ENCODE data around the gene USPL1.
"Not testable (repeated sequence)": the region's sequence is repeated elsewhere in the genome, so short reads cannot be mapped to it uniquely, and the experiment has no call there.

The USPL1 gene

DNA sequence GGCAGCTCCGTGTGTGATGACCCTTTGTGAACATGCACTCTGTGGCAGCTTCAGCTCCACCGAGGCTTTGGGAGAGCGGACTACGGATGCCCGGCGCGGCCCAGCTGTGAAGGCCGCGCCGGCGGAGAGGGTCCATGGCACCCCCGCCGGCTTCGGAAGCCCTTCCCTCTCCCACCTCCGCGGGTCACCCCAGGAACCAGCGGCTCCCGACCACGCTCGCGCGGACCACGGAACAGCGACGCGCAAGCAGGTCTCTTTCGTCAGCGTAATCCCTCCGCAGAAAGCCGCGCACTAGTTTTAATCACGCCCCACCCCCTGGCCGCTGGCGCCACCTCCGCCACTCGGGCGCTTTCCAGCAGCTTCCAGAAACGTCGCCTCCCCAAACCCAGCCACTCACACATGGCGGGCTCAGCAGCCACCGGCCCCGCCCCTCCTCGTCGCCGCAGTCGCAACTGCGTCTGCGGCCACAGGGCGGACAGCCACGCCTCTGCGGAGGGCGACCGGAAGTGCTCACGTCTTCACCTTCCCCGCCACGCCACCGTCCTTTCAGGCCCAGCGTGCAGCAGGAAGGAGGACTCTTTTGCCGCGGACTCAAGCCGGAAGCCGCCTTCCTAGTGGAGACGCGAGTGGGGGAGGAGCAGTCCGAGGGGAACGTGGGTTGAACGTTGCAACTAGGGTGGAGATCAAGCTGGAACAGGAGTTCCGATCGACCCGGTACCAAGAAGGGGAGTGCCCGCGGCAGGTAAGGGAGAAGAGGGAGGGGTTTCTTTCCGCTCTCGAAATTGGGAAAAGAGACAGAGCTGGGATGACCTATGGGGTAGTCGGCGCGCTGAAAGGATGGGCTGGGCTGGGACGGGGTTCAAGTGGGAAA is at the start of gene USPL1:
USPL1 (plus strand) TSS at position 606 of the 871 bp plus-strand sequence. CDS start 3,221 bp downstream, outside the sequence.
- DNase-seq (ENCODE audit: low spot score): peak; percentile 98

DNA sequence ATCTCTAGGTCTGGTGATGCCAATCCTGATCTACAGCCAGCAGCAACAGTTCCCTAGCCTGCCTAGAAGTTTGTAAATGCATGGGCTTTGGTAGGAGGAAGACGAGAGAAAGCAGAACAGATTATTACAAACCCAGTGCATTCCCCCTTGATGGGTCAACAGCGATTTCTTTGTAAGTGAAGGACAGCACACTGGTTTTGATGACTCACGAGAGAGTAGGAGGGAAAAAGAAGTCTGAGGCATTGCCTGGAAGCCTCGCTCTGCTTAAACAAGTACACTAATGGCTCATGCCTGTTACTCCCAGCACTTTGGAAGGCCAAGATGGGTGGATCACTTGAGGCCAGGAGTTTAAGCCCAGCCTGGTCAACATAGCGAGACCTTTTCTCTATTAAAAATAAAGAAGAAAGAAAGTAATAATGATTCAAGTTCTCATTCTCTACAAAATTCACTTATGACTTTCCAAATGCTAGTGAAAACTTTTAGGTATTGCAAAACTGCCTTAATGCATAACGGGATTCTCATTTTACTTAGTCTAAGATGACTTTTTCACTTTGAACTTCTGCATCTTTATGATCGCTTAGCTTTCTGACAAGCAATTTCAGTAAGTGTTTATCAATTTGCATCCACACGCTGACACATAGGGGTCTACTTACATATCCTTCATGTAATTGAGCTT is 47.7 kb upstream of the USPL1 start:
- DNase-seq (ENCODE audit: low spot score): no peak

DNA sequence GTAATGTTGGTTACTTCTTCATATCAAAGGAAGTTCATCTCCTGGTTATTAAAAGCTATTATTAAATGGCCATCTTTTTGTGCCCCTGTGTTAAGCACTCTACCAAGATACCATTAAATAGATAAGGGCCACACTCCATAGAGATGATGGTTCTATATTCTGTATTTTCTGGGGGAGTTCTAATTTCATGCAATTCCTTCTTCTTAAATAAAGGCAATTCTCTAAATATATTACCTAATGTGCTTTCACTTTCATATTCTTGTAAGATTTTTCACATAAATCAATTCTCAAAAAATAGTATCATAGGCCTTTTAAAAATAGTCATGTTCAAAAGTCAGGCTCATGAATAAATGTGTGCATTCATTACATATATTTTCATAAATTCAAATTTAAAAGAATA is 47.0 kb upstream of the USPL1 start:
- DNase-seq (ENCODE audit: low spot score): no peak

DNA sequence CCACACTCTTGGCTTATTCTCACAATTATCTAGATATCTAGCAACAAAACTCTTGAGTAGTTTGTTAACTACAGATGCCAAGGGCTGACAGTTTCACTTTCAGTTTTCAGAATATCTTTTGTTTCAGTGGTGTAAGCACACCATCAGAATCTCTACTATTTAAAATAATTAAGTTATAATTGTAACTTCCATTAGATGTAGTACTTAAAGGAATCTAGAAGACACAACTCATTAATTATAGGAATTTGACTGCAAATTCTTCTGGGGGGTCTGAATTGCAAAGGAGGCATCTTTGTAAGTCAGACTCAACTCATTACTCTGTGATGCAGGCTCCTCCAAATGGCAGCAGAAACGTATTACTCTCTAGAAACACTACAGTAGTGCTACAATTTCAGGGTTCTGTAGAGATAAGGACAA is 44.9 kb upstream of the USPL1 start:
- DNase-seq (ENCODE audit: low spot score): peak; percentile 73

DNA sequence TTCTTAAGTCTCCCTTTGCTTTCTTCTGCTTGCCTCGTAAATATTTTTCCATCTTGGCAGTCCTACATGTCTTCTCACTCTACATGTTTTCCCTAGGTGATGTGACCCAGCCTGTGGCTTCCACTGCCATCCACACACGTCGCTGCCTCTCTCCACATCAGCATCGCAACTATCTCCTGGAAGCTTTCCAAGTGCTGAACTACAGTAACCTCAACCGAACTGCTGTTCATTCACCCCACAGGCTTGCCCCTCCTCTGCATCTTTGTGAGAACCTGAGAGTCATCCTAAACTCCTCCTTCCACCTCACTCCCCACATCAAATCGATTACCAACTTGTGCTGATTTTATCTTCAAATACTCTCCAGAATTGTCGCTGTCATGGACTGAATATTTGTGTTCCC is 41.2 kb upstream of the USPL1 start:
- no peak for DNase-seq (ENCODE audit: low spot score)

DNA sequence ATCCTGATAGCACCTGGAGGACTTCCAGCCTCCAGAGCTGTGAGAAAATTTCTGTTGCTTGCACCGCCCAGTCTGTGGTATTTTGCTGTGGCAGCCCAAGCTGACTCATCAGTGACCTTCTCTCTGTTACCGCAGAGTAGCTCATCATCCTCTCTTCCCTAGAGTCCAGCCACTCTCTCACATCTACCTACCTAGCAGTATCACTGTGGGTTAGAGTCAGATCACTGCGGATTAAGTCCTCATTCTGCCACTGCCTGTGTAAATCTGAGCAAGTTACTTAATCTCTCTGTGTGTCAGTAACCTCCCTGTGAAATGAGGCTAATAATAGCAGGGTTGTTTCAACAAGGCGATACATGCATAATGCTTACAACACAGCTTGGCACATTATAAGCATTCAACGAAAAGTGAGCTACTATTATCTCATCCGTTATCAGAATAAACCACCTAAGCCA is 40.3 kb upstream of the USPL1 start:
- DNase-seq (ENCODE audit: low spot score): no peak

DNA sequence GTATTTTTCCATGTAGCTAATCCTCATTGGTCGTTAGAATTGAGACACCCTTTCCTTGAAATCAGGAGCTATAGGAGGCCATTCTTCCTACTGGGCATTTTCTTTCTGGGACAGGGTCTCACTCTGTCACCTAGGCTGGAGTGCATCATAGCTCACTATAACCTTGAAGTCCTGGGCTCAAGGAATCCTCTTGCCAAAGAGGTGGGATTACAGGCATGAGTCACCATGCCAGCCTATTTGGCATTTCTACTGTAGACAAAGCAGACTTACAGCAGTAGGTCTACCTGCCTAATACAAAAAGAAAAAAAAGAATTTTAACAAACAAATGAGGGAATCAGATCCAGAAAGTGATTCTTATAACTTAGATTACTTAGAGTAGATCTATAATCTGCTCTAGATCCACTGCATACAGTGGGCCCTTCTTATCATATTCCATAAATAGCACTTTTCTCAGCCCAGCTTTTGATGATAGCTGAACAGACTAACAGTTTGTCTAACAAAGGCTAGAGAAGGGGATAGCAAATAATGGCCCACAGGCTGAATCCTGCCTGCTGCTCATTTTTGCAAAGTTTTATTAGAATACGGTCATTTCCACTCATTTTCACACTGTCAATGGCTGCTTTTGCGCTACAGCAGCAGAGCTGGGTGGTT is 36.7 kb upstream of the USPL1 start:
- DNase-seq (ENCODE audit: low spot score): no peak

DNA sequence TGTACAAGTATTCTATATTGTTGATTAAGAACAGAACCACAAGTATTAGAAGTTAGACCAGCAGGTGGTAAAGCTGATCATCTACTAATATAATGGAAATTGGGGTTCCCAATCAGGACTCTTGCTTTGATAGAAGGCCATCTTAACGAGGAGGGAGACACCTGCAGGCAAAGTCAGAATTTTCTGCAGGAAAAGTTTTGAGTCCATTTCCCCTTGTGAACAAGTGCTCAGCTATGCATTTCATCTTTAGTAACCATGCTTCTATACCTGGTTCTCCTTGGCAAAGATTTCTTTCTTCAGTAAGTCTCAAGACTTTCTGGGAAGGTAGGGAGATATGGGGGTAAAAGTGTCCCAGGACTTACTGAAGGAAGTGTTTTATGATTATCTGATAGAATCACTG is 36.1 kb upstream of the USPL1 start:
- peak; percentile 52 for DNase-seq (ENCODE audit: low spot score)

DNA sequence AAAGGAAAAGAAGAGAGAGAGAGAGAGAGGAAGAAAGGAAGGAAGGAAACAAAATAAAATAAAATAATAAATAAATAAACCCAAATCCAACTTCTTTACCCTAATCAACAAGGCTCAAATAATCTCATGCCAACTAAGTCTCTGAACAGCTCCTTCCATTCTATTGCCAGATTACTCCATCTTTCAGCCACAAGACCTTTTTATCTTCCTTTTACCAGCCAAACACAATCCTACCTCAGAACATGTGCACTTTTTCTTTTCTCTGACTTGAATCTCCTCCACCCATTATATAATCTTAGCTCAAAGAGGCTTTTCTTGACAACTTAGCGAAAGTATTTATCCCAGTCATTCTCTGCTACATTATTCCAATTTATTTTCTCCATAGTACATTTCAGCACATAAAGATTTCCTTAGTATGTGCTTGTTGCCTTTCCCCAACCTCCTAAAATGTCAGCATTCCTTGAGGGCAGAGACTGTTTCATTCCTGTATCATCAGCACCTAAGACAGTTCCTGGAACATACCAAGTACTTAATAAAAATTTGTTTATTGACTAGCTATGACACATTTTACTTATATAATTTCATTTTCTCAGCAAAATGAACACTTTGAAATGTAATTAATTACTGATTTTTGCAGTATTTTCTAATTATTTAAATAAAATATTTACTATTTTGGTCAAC is 33.5 kb upstream of the USPL1 start:
- no peak for DNase-seq (ENCODE audit: low spot score)

DNA sequence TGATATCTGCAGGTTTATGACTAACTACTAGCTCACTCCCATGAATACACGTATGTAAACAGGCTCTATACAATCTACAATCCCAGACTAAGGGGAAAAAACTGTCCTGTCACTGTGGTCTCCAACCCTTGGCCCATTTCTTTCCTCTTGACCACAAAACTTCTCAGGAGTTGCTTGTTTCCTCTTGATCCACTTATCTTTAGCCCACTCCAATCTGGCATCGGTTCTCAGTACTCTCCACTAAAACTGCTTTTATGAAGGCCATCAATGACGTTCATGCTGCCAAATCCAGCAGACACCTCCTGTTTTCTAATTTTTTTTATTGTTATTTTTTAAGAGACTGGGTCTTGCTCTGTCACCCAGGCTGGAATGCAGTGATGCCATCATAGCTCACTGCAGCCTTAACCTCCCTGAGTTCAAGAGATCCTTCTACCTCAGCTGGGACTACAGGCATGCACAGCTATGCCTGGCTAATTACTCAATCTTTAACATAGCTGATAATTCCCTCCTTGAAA is 31.9 kb upstream of the USPL1 start:
- DNase-seq (ENCODE audit: low spot score): no peak

DNA sequence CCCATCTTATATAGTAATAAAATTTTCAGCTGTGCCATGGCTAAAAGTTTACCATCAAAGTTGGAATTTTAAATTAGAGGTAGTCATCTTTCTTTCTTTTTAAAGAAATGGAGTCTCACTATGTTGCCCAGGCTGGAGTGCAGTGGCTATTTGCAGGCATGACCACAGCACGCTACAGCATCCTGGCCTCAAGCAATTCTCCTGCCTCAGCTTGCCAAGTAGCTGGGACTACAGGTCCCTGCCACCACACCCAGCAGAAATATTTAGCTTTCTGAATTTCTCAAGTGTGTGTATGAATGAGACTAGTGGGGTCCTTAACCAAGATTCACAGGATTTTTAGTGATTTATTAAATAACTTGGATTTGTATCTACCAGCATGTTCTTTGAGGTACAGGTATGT is 30.5 kb upstream of the USPL1 start:
- DNase-seq (ENCODE audit: low spot score): no peak

DNA sequence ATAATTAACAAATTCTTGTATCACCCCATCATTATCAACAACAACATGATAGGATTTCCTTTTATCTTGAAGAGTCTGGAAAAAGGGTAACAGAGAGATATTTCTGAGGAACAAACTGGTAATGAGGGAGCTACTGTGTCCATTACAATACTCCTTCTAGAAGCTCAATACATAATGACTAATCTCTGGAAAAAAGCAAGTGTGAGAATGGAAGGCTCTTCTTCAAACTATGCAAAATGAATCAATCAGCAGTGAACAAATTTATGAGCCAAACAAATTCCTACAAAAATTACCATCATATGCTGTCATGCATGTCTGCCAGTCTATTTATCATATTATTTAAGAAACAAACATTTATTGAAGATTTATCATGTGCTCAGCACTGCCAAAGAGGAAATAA is 30.0 kb upstream of the USPL1 start:
- DNase-seq (ENCODE audit: low spot score): no peak

DNA sequence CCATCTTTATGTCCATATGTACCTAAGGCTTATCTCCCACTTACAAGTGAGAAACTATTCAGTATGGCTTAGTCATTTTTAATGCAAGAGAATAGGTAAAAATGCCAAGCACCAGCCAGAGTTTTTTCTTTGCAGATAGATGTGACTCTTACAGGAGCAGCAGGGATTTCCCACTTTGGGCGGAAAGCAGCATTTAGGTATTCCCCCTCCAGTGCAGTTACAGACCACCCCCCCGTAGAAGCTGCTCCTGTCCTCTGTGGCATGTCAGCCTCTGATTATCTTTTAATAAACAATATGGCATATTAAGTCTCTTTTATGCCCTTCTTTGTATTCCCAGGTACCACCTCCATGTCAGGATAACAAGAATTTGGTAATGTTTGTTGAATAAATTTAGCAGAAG is 24.7 kb upstream of the USPL1 start:
- no peak for DNase-seq (ENCODE audit: low spot score)

DNA sequence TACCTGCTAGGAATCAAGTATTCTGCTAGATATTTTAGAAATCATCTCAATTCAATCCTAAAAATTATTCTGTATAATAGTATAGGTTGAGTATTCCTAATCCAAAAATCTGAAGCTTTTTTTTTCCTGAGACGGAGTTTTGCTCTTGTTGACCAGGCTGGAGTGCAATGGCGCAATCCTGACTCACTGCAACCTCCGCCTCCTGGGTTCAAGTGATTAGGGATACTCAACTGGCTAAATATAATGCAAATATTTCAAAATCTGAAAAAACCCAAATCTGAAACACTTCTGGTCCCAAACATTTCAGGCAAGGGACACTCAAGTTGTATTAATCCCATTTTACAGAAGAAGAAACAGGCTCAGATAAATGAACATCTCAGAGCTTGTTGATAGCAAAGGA is 17.2 kb upstream of the USPL1 start:
- DNase-seq (ENCODE audit: low spot score): no peak

DNA sequence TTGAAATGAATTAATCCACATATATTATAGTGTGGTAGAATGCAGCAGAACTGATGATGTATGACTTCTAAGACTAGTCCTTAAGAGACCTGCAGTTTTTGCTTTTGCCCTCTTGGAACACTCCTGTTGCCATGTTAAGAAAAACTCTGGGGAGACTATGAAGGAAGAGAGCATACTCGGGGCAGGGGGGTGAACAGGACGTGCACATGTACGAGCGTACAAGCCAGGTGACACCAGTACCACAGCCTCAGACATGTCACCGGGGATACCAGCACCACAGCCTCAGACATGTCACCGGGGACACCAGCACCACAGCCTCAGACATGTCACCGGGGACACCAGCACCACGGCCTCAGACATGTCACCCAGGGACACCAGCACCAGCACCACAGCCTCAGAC is 15.9 kb upstream of the USPL1 start:
- no peak for DNase-seq (ENCODE audit: low spot score)

DNA sequence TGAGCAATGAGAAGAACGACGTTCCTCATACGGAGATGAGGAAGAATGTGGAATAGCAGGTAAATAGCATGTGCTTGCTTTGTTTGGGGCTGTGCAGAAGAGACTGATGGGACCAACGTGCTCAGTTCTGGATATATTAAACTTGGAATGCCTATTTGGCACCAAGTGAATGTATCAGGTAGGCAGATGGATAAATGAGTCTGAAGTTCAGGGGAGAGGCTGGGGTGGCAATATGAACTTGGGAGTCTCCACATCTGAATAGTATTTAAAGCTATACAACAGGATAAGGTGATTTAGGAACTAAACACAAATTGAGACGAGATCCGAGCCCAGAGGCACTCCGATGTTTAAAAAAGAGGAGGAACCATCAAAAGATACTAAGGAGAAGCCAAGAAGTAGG is 12.7 kb upstream of the USPL1 start:
- DNase-seq (ENCODE audit: low spot score): no peak

DNA sequence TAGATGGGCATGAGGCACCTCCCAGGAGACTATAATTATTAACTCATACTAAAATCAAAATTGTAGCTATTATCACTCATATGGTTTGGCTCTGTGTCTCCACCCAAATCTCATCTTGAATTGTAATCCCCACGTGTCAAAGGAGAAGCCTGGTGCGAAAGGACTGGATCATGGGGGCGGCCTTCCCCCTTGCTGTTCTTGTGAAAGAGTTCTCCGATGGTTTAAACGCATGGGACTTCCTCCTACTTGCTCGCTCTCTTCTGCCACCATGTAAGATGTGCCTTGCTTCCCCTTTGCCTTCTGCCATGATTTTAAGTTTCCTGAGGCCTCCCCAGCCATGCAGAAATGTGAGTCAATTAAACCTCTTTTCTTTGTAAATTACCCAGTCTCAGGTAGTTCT is 10.5 kb upstream of the USPL1 start:
- DNase-seq (ENCODE audit: low spot score): not testable (repeated sequence)

DNA sequence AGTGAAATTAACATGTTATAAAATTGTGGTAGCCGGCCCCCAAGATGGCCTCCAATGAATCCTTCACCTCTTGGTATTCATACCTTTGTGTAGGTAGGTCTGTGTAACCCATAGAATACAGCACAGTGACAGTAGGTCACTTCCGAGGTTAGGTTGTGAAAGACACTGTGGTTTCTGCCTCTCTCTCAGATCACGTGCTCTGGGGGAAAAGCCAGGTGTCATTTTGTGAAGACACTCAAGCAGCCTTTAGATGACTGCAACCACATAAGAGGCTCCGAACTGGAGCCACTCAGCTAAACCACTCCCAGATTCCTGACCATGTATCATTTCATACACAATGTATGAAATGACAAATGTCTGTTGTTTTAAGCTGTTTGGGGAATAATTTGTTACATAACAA is 9.8 kb upstream of the USPL1 start:
- DNase-seq (ENCODE audit: low spot score): peak; percentile 84

DNA sequence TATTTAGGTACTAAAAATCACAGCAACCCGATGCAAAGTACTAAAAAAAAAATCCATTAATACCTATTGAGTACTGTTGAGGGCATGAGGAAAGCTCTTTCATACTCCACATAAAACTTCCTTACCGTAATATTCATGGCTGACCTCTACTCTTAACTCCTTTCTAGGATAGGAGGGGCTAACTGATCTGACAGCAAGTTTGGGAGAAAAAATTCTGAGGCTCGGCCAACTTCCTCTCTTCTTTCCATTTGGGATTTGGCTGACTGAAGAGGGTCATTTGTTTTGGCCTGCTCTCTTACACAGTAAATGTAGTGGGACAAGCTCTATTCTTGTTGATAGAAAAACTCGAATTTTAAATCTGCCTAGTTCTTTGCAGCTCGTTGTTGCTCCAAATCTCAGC is 9.4 kb upstream of the USPL1 start:
- no peak for DNase-seq (ENCODE audit: low spot score)

DNA sequence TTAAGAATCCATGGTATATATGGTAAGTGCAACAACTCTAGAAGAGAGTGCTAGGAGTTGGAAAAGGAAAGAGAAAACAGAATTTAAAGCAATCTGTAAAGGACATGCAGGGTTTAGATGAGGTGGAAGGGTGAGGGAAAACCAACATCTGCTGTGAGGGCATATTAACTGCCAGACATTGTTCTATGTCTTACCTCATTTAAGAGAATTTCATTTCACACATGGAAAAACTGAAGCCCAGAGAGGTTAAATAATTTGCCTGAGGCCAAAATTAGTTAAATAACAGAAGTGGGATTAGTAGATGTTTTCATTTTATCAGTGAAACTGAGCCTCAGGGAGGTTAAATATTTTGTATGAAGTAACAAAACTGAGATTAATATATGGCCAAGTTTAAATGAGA is 7.4 kb upstream of the USPL1 start:
- no peak for DNase-seq (ENCODE audit: low spot score)

DNA sequence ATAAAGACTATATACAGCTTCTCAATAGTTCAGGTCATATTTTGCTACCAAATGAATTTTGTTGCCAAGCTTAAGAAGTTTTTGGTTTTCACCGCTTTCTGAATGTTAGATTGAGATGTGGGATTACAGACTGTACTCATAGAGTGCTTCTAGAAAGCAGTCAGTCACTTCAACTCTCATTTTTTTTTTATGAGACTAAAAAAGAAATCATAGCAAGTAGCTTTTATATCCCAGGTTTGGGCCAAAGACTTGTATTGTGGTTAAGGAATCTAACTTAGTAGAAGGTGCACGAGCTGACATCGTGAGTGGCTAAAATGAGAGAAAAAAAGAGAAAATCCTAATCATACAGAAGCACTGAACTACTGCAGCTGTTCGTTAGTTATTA is 2.2 kb upstream of the USPL1 start:
- DNase-seq (ENCODE audit: low spot score): peak; percentile 37

DNA sequence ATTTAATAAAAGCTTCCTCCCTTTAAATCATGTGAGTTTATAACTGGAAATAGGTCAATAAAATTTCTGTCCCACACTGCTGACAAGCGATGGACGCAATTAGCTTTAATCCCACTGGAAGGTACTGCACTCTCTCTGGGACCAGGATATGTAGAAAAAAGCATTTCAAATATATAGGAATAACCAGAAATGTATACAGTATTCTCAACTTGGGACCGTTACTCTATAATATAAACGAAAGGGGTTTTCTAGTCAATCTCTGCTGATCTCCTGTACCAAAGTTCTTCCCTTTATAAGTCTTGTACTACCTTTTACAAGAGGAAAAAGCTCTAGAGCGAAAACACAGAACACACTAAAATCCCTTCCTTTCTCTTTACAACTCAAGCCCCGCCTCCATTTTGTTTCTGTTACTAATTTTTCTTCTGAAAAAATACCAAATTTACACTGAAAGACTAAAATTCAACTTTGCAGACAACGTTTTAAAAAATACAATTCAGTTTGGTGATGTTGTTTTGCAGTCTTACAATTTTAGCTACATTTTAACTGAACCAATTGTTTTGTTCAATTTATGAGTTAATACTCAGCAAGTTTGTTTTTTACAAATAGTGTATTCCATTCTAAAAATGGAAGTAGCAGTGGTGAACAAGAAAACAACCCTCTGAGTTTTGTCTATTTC is 1.7 kb upstream of the USPL1 start:
- DNase-seq (ENCODE audit: low spot score): peak; percentile 68

Measured in NAMALWA (cell line).